ENCODE results near the gene TP53I13. TPM values are rescaled to one million over a fixed set of nuclear protein-coding genes. Genes with fewer than 3 reads are reported as not detected.

TP53I13 gene
- total and polyA plus RNA-seq, 2 of the 13 experiments (the other 11 are each of a cell fraction or from before 2014, with no cell fraction given): 16.9 to 25.7 TPM

- H3K4me2 ChIP-seq (ENCODE audit: low read depth, low read length): no peak overlapping the region
- in situ Hi-C loops (cut with HindIII; ENCODE audit: extremely low pct_ligation_motif_present, low pct_unique_long_range_greater_than_20kb): no loop called here
- peaks cover 37% of the 10 kb centered on the region for H3K4me1 ChIP-seq (ENCODE audit: insufficient read depth, low read length)
- no peak for TF ChIP-seq ZNF776 (CRISPR knock-in tag; IDR thresholded peaks at IDR 0.05)
- no peaks in the 10 kb centered on the region; a peak in 1 of 5 replicates for H3K36me3 ChIP-seq (replicated peaks in 1 of 2; ENCODE audit: control insufficient read depth in 1 of 2, insufficient read depth in 2 of 2, low read length in 2 of 2)
- H3K79me2 ChIP-seq (ENCODE audit: insufficient read depth, low read length): no peaks in the 10 kb centered on the region
- 95% methylated on average over 7 of the region's 7 CpGs for WGBS (ENCODE audit: low lambda C conversion rate)
- no peaks in the 10 kb centered on the region for H4K20me1 ChIP-seq (ENCODE audit: insufficient read depth, low read length)
- CTCF ChIA-PET (ENCODE audit: low intra/inter-chr PET ratio, low total read pairs): no interaction called here
- H3K4me3 ChIP-seq (replicated peaks in 1 of 3; ENCODE audit: insufficient read depth in 1 of 3, low read depth in 2 of 3, low read length in 3 of 3): no peak overlapping the region
- POLR2A ChIA-PET: no interaction called here
- intact Hi-C loops (cut with micrococcal nuclease; ENCODE audit: unreplicated experiment): no loop called here
- no peaks in the 10 kb centered on the region for H3K27me3 ChIP-seq (ENCODE audit: control insufficient read depth in 1 of 2, insufficient read depth in 2 of 2, low read length in 2 of 2)
- no peak overlapping the region for H3K27ac ChIP-seq (ENCODE audit: extremely low read length, insufficient read depth, low read length)
- no TSS peak for BruUV-seq (replicated peaks)
- ATAC-seq: no peak
- H3K9me3 ChIP-seq (ENCODE audit: low read length): no peaks in the 10 kb centered on the region
- H3K9ac ChIP-seq (ENCODE audit: insufficient read depth, low read depth, low read length): no peak overlapping the region
- H2AFZ ChIP-seq (ENCODE audit: low read length): no peak overlapping the region
- DNase-seq (ENCODE audit: low spot score): no peak
- no peak for FAIRE-seq
Measured at GRCh38 chr17:29570521-29570920, 2.0 kb downstream of the TP53I13 start.

GRCh38 chr17:29571486-29571882 lies 3.0 kb downstream of the TP53I13 start:
- H3K27ac ChIP-seq (ENCODE audit: extremely low read length, insufficient read depth, low read length): no peak overlapping the region
- ChIA-PET CTCF (ENCODE audit: low intra/inter-chr PET ratio, low total read pairs) (no interaction called here), POLR2A (no interaction called here)
- in situ Hi-C loops (cut with HindIII; ENCODE audit: extremely low pct_ligation_motif_present, low pct_unique_long_range_greater_than_20kb): no loop called here
- peaks cover 32% of the 10 kb centered on the region for H3K4me1 ChIP-seq (ENCODE audit: insufficient read depth, low read length)
- 100% methylated on average over 4 of the region's 6 CpGs for WGBS (ENCODE audit: low lambda C conversion rate)
- H3K27me3 ChIP-seq (ENCODE audit: control insufficient read depth in 1 of 2, insufficient read depth in 2 of 2, low read length in 2 of 2): no peaks in the 10 kb centered on the region
- TF ChIP-seq THAP7 (CRISPR knock-in tag; IDR thresholded peaks at IDR 0.05) (no peak), ZNF563 (CRISPR knock-in tag; IDR thresholded peaks at IDR 0.05) (no peak), ZNF800 (CRISPR knock-in tag; IDR thresholded peaks at IDR 0.05) (no peak)
- TF ChIP-seq, protein P1, sequence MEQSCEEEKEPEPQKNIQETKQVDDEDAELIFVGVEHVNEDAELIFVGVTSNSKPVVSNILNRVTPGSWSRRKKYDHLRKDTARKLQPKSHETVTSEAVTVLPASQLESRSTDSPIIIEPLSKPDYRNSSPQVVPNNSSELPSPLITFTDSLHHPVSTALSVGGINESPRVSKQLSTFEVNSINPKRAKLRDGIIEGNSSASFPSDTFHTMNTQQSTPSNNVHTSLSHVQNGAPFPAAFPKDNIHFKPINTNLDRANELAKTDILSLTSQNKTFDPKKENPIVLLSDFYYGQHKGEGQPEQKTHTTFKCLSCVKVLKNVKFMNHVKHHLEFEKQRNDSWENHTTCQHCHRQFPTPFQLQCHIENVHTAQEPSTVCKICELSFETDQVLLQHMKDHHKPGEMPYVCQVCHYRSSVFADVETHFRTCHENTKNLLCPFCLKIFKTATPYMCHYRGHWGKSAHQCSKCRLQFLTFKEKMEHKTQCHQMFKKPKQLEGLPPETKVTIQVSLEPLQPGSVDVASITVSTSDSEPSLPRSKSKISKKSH (CRISPR knock-in tag; IDR thresholded peaks at IDR 0.05; ENCODE audit: borderline replicate concordance): no peak
- no TSS peak for BruUV-seq (replicated peaks)
- no peak overlapping the region for H3K4me3 ChIP-seq (replicated peaks in 1 of 3; ENCODE audit: insufficient read depth in 1 of 3, low read depth in 2 of 3, low read length in 3 of 3)
- no peak overlapping the region for H3K4me2 ChIP-seq (ENCODE audit: low read depth, low read length)
- peaks cover 0 to 8% of the 10 kb centered on the region in 2 experiments; a peak in 2 of 5 replicates for H3K36me3 ChIP-seq (replicated peaks in 1 of 2; ENCODE audit: control insufficient read depth in 1 of 2, insufficient read depth in 2 of 2, low read length in 2 of 2)
- H3K9me3 ChIP-seq (ENCODE audit: low read length): no peaks in the 10 kb centered on the region
- intact Hi-C loops (cut with micrococcal nuclease; ENCODE audit: unreplicated experiment): no loop called here
- no peaks in the 10 kb centered on the region for H4K20me1 ChIP-seq (ENCODE audit: insufficient read depth, low read length)
- DNase-seq (ENCODE audit: low spot score): no peak
- no peak for FAIRE-seq
- no peak overlapping the region for H3K9ac ChIP-seq (ENCODE audit: insufficient read depth, low read depth, low read length)
- no peaks in the 10 kb centered on the region for H3K79me2 ChIP-seq (ENCODE audit: insufficient read depth, low read length)
- ATAC-seq: no peak
- no peak overlapping the region for H2AFZ ChIP-seq (ENCODE audit: low read length)

Data from HepG2 (cell line).